ENCODE results near the gene PRKCA. TPM values are rescaled to one million over a fixed set of nuclear protein-coding genes. Genes with fewer than 3 reads are reported as not detected.

PRKCA gene
- total RNA-seq, 2 experiments from 2014 or later, result 63.1 to 68.9 TPM

GRCh38 chr17:66429680-66430079 is 127.3 kb downstream of the PRKCA start:
- CTCF ChIA-PET, result interaction anchor here (1.4 to 1.8 kb wide), 2 partner anchors 11 to 137 kb away, joined by 4 read pairs; no protein-coding TSS in a partner anchor
- Mint-ChIP-seq H3K4me1 (peaks cover 33% of the 10 kb centered on the region), H3K4me3 (no peak overlapping the region)

GRCh38 chr17:66430846-66431795 is 128.7 kb downstream of the PRKCA start:
- CTCF ChIA-PET, result interaction anchor here (2.1 kb wide), 1 partner anchor 136 kb away, joined by 5 read pairs; no protein-coding TSS in a partner anchor
- H3K9me3 Mint-ChIP-seq (ENCODE audit: low read depth), result no peaks in the 10 kb centered on the region

More at GRCh38 chr17:66429680-66430079, 127.3 kb downstream of the PRKCA start:
- ATAC-seq (no peak), DNase-seq (no peak)
- Mint-ChIP-seq H3K27ac (no peak overlapping the region), H3K27me3 (no peaks in the 10 kb centered on the region), H3K36me3 (peaks cover 6% of the 10 kb centered on the region), H3K9me3 (ENCODE audit: low read depth) (no peaks in the 10 kb centered on the region)

GRCh38 chr17:66431910-66432309 is 129.5 kb downstream of the PRKCA start:
- Mint-ChIP-seq H3K9me3 (ENCODE audit: low read depth) (no peaks in the 10 kb centered on the region), H3K27ac (no peak overlapping the region), H3K4me1 (peaks cover 14% of the 10 kb centered on the region), H3K36me3 (peaks cover 6% of the 10 kb centered on the region), H3K4me3 (no peak overlapping the region), H3K27me3 (no peaks in the 10 kb centered on the region)
- no peak for ATAC-seq
- CTCF ChIA-PET, result interaction anchor here (2.1 kb wide), 1 partner anchor 135 kb away, joined by 5 read pairs; no protein-coding TSS in a partner anchor
- DNase-seq, result no peak

More at GRCh38 chr17:66430846-66431795, 128.7 kb downstream of the PRKCA start:
- DNase-seq (no peak), ATAC-seq (no peak)
- H3K4me3 Mint-ChIP-seq, result no peak overlapping the region
- no peak overlapping the region for H3K27ac Mint-ChIP-seq
- peaks cover 20% of the 10 kb centered on the region for H3K4me1 Mint-ChIP-seq
- H3K27me3 Mint-ChIP-seq, result no peaks in the 10 kb centered on the region
- peaks cover 6% of the 10 kb centered on the region for H3K36me3 Mint-ChIP-seq

- no peak for ATAC-seq
- Mint-ChIP-seq H3K27ac (no peak overlapping the region), H3K36me3 (peaks cover 5% of the 10 kb centered on the region), H3K4me3 (no peak overlapping the region), H3K9me3 (ENCODE audit: low read depth) (no peaks in the 10 kb centered on the region), H3K27me3 (no peaks in the 10 kb centered on the region), H3K4me1 (peaks cover 12% of the 10 kb centered on the region)
- CTCF ChIA-PET, result interaction anchor here (2.1 kb wide), 1 partner anchor 134 kb away, joined by 5 read pairs; no protein-coding TSS in a partner anchor
- DNase-seq, result no peak
Observed at GRCh38 chr17:66432411-66432957, 130.1 kb downstream of the PRKCA start.

GRCh38 chr17:66432996-66433551 is 130.7 kb downstream of the PRKCA start:
- Mint-ChIP-seq H3K27me3 (no peaks in the 10 kb centered on the region), H3K4me3 (no peak overlapping the region), H3K36me3 (peaks cover 6% of the 10 kb centered on the region), H3K27ac (peak overlapping the region; percentile 47), H3K9me3 (ENCODE audit: low read depth) (peaks cover under 1% of the 10 kb centered on the region), H3K4me1 (peaks cover 14% of the 10 kb centered on the region)
- DNase-seq (no peak), ATAC-seq (no peak)
- CTCF ChIA-PET, result no interaction called here

GRCh38 chr17:66435182-66435581 is 132.8 kb downstream of the PRKCA start:
- DNase-seq (no peak), ATAC-seq (no peak)
- CTCF ChIA-PET, result interaction anchor here (1.4 to 2.3 kb wide), 2 partner anchors 8 to 132 kb away, joined by 5 to 9 read pairs; no protein-coding TSS in a partner anchor
- H3K36me3 Mint-ChIP-seq, result peaks cover 8% of the 10 kb centered on the region
- H3K9me3 Mint-ChIP-seq (ENCODE audit: low read depth), result peaks cover 2% of the 10 kb centered on the region
- H3K4me1 Mint-ChIP-seq, result peaks cover 14% of the 10 kb centered on the region
- H3K4me3 Mint-ChIP-seq, result no peak overlapping the region
- no peak overlapping the region for H3K27ac Mint-ChIP-seq
- H3K27me3 Mint-ChIP-seq, result no peaks in the 10 kb centered on the region

- no peak overlapping the region for H3K4me3 Mint-ChIP-seq
- ATAC-seq (no peak), DNase-seq (no peak)
- CTCF ChIA-PET, result interaction anchor here (0.9 to 2.3 kb wide), 3 partner anchors 10 to 17 kb away, joined by 3 to 9 read pairs (median 3); no protein-coding TSS in a partner anchor
- H3K36me3 Mint-ChIP-seq, result peaks cover 9% of the 10 kb centered on the region
- no peak overlapping the region for H3K27ac Mint-ChIP-seq
- peaks cover 2% of the 10 kb centered on the region for H3K9me3 Mint-ChIP-seq (ENCODE audit: low read depth)
- peaks cover 10% of the 10 kb centered on the region for H3K4me1 Mint-ChIP-seq
- H3K27me3 Mint-ChIP-seq, result no peaks in the 10 kb centered on the region
Observed at GRCh38 chr17:66436631-66437030, 134.2 kb downstream of the PRKCA start.

- ATAC-seq, result no peak
- no peak overlapping the region for H3K4me3 Mint-ChIP-seq
- DNase-seq, result no peak
- peaks cover 9% of the 10 kb centered on the region for H3K4me1 Mint-ChIP-seq
- no peaks in the 10 kb centered on the region for H3K27me3 Mint-ChIP-seq
- H3K36me3 Mint-ChIP-seq, result peaks cover 14% of the 10 kb centered on the region
- CTCF ChIA-PET, result no interaction called here
- H3K9me3 Mint-ChIP-seq (ENCODE audit: low read depth), result peaks cover 2% of the 10 kb centered on the region
- no peak overlapping the region for H3K27ac Mint-ChIP-seq
Observed at GRCh38 chr17:66437476-66438026, 135.1 kb downstream of the PRKCA start.

- CTCF ChIA-PET, result no interaction called here
- Mint-ChIP-seq H3K4me1 (peaks cover 5% of the 10 kb centered on the region), H3K27ac (no peak overlapping the region), H3K4me3 (no peak overlapping the region), H3K36me3 (peaks cover 19% of the 10 kb centered on the region), H3K9me3 (ENCODE audit: low read depth) (peaks cover 2% of the 10 kb centered on the region), H3K27me3 (no peaks in the 10 kb centered on the region)
- ATAC-seq, result no peak
- no peak for DNase-seq
Observed at GRCh38 chr17:66438101-66438500, 135.7 kb downstream of the PRKCA start.

GRCh38 chr17:66441101-66441661 is 138.8 kb downstream of the PRKCA start:
- Mint-ChIP-seq H3K27ac (no peak overlapping the region), H3K4me1 (peaks cover 7% of the 10 kb centered on the region)
- CTCF ChIA-PET, result no interaction called here

GRCh38 chr17:66443166-66443565 is 140.8 kb downstream of the PRKCA start:
- Mint-ChIP-seq H3K4me1 (peaks cover 7% of the 10 kb centered on the region), H3K27me3 (no peaks in the 10 kb centered on the region), H3K9me3 (ENCODE audit: low read depth) (peaks cover 2% of the 10 kb centered on the region), H3K4me3 (no peak overlapping the region), H3K27ac (no peak overlapping the region), H3K36me3 (peaks cover 40% of the 10 kb centered on the region)
- ATAC-seq (no peak), DNase-seq (no peak)
- CTCF ChIA-PET, result no interaction called here

More at GRCh38 chr17:66441101-66441661, 138.8 kb downstream of the PRKCA start:
- DNase-seq (no peak), ATAC-seq (no peak)
- Mint-ChIP-seq H3K27me3 (no peaks in the 10 kb centered on the region), H3K4me3 (no peak overlapping the region), H3K9me3 (ENCODE audit: low read depth) (peaks cover 2% of the 10 kb centered on the region), H3K36me3 (peaks cover 41% of the 10 kb centered on the region)

GRCh38 chr17:66443606-66444005 is 141.2 kb downstream of the PRKCA start:
- H3K4me1 Mint-ChIP-seq, result peaks cover 7% of the 10 kb centered on the region
- no peak overlapping the region for H3K27ac Mint-ChIP-seq
- DNase-seq (no peak), ATAC-seq (no peak)
- no peaks in the 10 kb centered on the region for H3K9me3 Mint-ChIP-seq (ENCODE audit: low read depth)
- H3K4me3 Mint-ChIP-seq, result no peak overlapping the region
- H3K36me3 Mint-ChIP-seq, result peaks cover 38% of the 10 kb centered on the region
- H3K27me3 Mint-ChIP-seq, result no peaks in the 10 kb centered on the region
- CTCF ChIA-PET, result no interaction called here

- Mint-ChIP-seq H3K36me3 (peaks cover 38% of the 10 kb centered on the region), H3K27ac (no peak overlapping the region), H3K9me3 (ENCODE audit: low read depth) (no peaks in the 10 kb centered on the region), H3K27me3 (no peaks in the 10 kb centered on the region), H3K4me3 (no peak overlapping the region), H3K4me1 (peaks cover 7% of the 10 kb centered on the region)
- DNase-seq (no peak), ATAC-seq (no peak)
- CTCF ChIA-PET, result no interaction called here
Observed at GRCh38 chr17:66444031-66444430, 141.6 kb downstream of the PRKCA start.

Measured in activated CD8-positive, alpha-beta memory T cell treated with anti-CD3 and anti-CD28 coated beads, Interleukin-2, amount 10 ng/mL, durations not matched to agents 7 days and 5 days (primary cell).